Endothelial cell of umbilical vein (primary cell): ENCODE data around the gene ZNF428. TPM values are rescaled to one million over a fixed set of nuclear protein-coding genes. Genes with fewer than 3 reads are reported as not detected.

ENCODE experiments used
- BruUV-seq: library from RNA; stranded (reverse); fragments of 400-500 nt; replicated peaks from 2 replicates; lab custom pipeline; 2021; lab: Mats Ljungman, UMichigan
- CTCF ChIA-PET: fragments of 300-600, 350-600 bp; sonication (Branson Sonifier 250); formaldehyde crosslinking; loops from one replicate; lab custom pipeline; 2021; ENCODE audit warnings: antibody characterized with exemption, inconsistent platforms; lab: Charles Lee
- POLR2A ChIA-PET: fragments of 300-600, 350-600 bp; sonication (Branson Sonifier 250); formaldehyde crosslinking; loops from one replicate; lab custom pipeline; 2021; ENCODE audit warnings: antibody characterized with exemption, inconsistent platforms; lab: Charles Lee
- DNase-seq: peaks from one replicate; pipeline ENCODE4 v3.0.0-alpha.2; 2011; ENCODE audit warnings: low read depth, low spot score
- FAIRE-seq: peaks from 2 replicates; lab custom pipeline; 2011; peaks lifted over from hg19 to GRCh38; lab: Jason Lieb, UNC
- H2AFZ ChIP-seq: 2 replicates; pipeline ENCODE4 v1.6.0; 2012; ENCODE audit warnings: low read depth, low read length, control low read depth, inconsistent platforms
- H3K27ac ChIP-seq: 2 replicates; pipeline ENCODE4 v1.5.1; 2011; ENCODE audit warnings: low read depth, mild to moderate bottlenecking, control low read depth, low read length, moderate library complexity; ENCODE audit not compliant: insufficient read depth
- H3K27me3 ChIP-seq, 2 experiments: 2 replicates each; pipeline versions ENCODE4 v1.6.0 to v1.6.1; 2011; ENCODE audit warnings: low read length in 2 of 2, mixed read lengths in 1 of 2; ENCODE audit not compliant: control insufficient read depth in 2 of 2, insufficient read depth in 2 of 2
- H3K36me3 ChIP-seq, 2 experiments: 2 replicates in 1 of 2; 3 replicates in 1 of 2; pipeline ENCODE4 v1.5.1; 2011; ENCODE audit warnings: low read length in 2 of 2, mild to moderate bottlenecking in 1 of 2, moderate library complexity in 1 of 2; ENCODE audit not compliant: control insufficient read depth in 2 of 2, insufficient read depth in 2 of 2; ENCODE audit errors: extremely low read depth in 1 of 2
- H3K4me1 ChIP-seq: 3 replicates; pipeline ENCODE4 v1.5.1; 2011; ENCODE audit warnings: mild to moderate bottlenecking, low read length; ENCODE audit not compliant: control insufficient read depth, insufficient read depth; ENCODE audit errors: extremely low read depth
- H3K4me2 ChIP-seq: 2 replicates; pipeline ENCODE4 v1.6.1; 2011; ENCODE audit warnings: low read length, control low read depth, mixed read lengths; ENCODE audit not compliant: insufficient read depth
- H3K4me3 ChIP-seq, 3 experiments: fragments of 200-600 bp in 1 of 3; sonication (generic), shearing (Covaris generic) in 1 of 3; replicated peaks in 1 of 3; 2 replicates each; pipeline ENCODE4 v1.5.1; 2011 to 2016; ENCODE audit warnings: control low read depth in 3 of 3, low read length in 3 of 3, mild to moderate bottlenecking in 2 of 3, inconsistent platforms in 1 of 3, low read depth in 1 of 3, moderate library complexity in 1 of 3; ENCODE audit not compliant: insufficient read depth in 1 of 3
- H3K79me2 ChIP-seq: 2 replicates; pipeline ENCODE4 v1.6.0; 2012; ENCODE audit warnings: low read length, inconsistent platforms; ENCODE audit not compliant: control insufficient read depth, insufficient read depth
- H3K9ac ChIP-seq: replicated peaks from 2 replicates; pipeline ENCODE3; 2011; ENCODE audit warnings: low read length, control low read depth; ENCODE audit not compliant: insufficient read depth; ENCODE audit errors: extremely low read depth
- H3K9me1 ChIP-seq: replicated peaks from 3 replicates; pipeline ENCODE4 v1.6.0; 2011; ENCODE audit warnings: mild to moderate bottlenecking, low read length; ENCODE audit not compliant: control insufficient read depth, insufficient read depth; ENCODE audit errors: extremely low read depth
- H3K9me3 ChIP-seq: replicated peaks from 2 replicates; pipeline ENCODE4 v1.5.1; 2012; ENCODE audit warnings: low read length, inconsistent platforms; ENCODE audit not compliant: control insufficient read depth, insufficient read depth
- H4K20me1 ChIP-seq: replicated peaks from 2 replicates; pipeline ENCODE3; 2011; ENCODE audit warnings: mild to moderate bottlenecking, low read length; ENCODE audit not compliant: control insufficient read depth, insufficient read depth; ENCODE audit errors: extremely low read depth
- CTCF ChIP-seq, 2 donors: IDR thresholded peaks; 1 replicate in 1 of 2; 2 replicates in 1 of 2; pipeline ENCODE4 v1.5.1; 2011; ENCODE audit warnings: low read length in 2 of 2, mild to moderate bottlenecking in 2 of 2, moderate library complexity in 2 of 2, control low read depth in 1 of 2, inconsistent platforms in 1 of 2, low read depth in 1 of 2; ENCODE audit not compliant: insufficient read depth in 1 of 2; ENCODE audit errors: extremely low read depth in 1 of 2
- EZH2 ChIP-seq: IDR thresholded peaks from 2 replicates; pipeline ENCODE4 v1.6.1; 2012; ENCODE audit warnings: borderline replicate concordance, low read depth, mild to moderate bottlenecking, moderate library complexity, low read length, inconsistent platforms; ENCODE audit not compliant: severe bottlenecking
- FOS ChIP-seq: IDR thresholded peaks from 2 replicates; pipeline ENCODE4 v1.6.1; 2011; ENCODE audit warnings: mild to moderate bottlenecking, low read length, moderate library complexity, borderline replicate concordance; ENCODE audit not compliant: insufficient read depth
- GATA2 ChIP-seq: IDR thresholded peaks from 2 replicates; pipeline ENCODE4 v1.7.0; 2011; ENCODE audit warnings: low read depth, mild to moderate bottlenecking, moderate library complexity, mixed read lengths, low read length; ENCODE audit not compliant: insufficient read length, insufficient read depth
- JUN ChIP-seq: IDR thresholded peaks from 2 replicates; pipeline ENCODE4 v1.6.1; 2011; ENCODE audit warnings: borderline replicate concordance, low read depth; ENCODE audit not compliant: insufficient read length, insufficient read depth
- MAX ChIP-seq: IDR thresholded peaks from 2 replicates; pipeline ENCODE4 v1.6.1; 2011; ENCODE audit not compliant: insufficient read depth, insufficient read length
- MYC ChIP-seq: IDR thresholded peaks from one replicate; pipeline ENCODE4 v1.6.1; 2011; ENCODE audit warnings: mild to moderate bottlenecking, low read depth, low read length
- POLR2A ChIP-seq: IDR thresholded peaks from 2 replicates; pipeline ENCODE4 v1.6.1; 2012; ENCODE audit warnings: low read depth, mild to moderate bottlenecking, control low read depth, low read length
- POLR2AphosphoS5 ChIP-seq: IDR thresholded peaks from 2 replicates; pipeline ENCODE4 v1.6.1; 2012; ENCODE audit warnings: low read depth, mild to moderate bottlenecking, control low read depth, low read length, moderate library complexity; ENCODE audit not compliant: insufficient read depth
- dilution Hi-C: fragments of 300-500 bp; cut with MboI; formaldehyde crosslinking; loops from one replicate; pipeline ENCODE4 v1.15.0; 2019; ENCODE audit warnings: low sequenced_read_pairs; ENCODE audit not compliant: extremely low pct_ligation_motif_present
- intact Hi-C: fragments of 100-400 bp; cut with micrococcal nuclease; formaldehyde crosslinking; loops from one replicate; pipeline ENCODE4 v1.10.0; 2022
- polyA plus RNA-seq, 4 experiments: library from polyadenylated mRNA; depleted of rRNA in 3 of 4; stranded (reverse) in 3 of 4; unstranded in 1 of 4; fragments of >200 nt; gene quantifications; 2 replicates each; pipeline versions ENCODE4 v1.2.1 to v1.2.3, GENCODE V29; 2011 to 2012; ENCODE audit warnings: missing spikeins in 1 of 4
- total RNA-seq: library from RNA; stranded (reverse); gene quantifications from 2 replicates; pipeline ENCODE4 v1.2.3, GENCODE V29; 2021

The ZNF428 gene
- total and polyA plus RNA-seq, 2 donors (not counting 3 experiments of a cell fraction or from before 2014, with no cell fraction given), result 29.2 to 56.2 TPM

- no peak overlapping the region for H3K9ac ChIP-seq
- no peak for DNase-seq
- no peak overlapping the region for H2AFZ ChIP-seq
- H3K4me1 ChIP-seq, result no peaks in the 10 kb centered on the region
- peaks cover 0 to 15% of the 10 kb centered on the region in 2 experiments for H3K36me3 ChIP-seq
- ChIA-PET POLR2A (no interaction called here), CTCF (interaction anchor here (1.5 kb wide), 1 partner anchor 12 kb away, joined by 4 read pairs; no protein-coding TSS in a partner anchor)
- no peaks in the 10 kb centered on the region for H3K9me1 ChIP-seq
- no peak for FAIRE-seq
- no peaks in the 10 kb centered on the region for H3K27me3 ChIP-seq
- dilution Hi-C loops, result no loop called here
- no TSS peak for BruUV-seq
- H4K20me1 ChIP-seq, result no peaks in the 10 kb centered on the region
- TF ChIP-seq MYC (no peak), POLR2A (no peak), FOS (no peak), MAX (no peak), EZH2 (no peak), CTCF (IDR thresholded peaks at IDR 0.05; ENCODE audit: extremely low read depth in 1 of 2, insufficient read depth in 1 of 2, low read depth in 1 of 2, low read length in 2 of 2) (no peak), GATA2 (no peak), JUN (no peak), POLR2AphosphoS5 (no peak)
- no peak overlapping the region for H3K27ac ChIP-seq
- no peak overlapping the region for H3K4me2 ChIP-seq
- intact Hi-C loops, result no loop called here
- no peaks in the 10 kb centered on the region for H3K9me3 ChIP-seq
- H3K4me3 ChIP-seq, result no peak overlapping the region
- H3K79me2 ChIP-seq, result peaks cover under 1% of the 10 kb centered on the region
These were observed 12.7 kb downstream of the ZNF428 start for GRCh38 chr19:43606569-43607229.
